Kidney epithelial cell (primary cell): ENCODE measurements around the gene GABRB3. TPM values are rescaled to one million over a fixed set of nuclear protein-coding genes. Genes with fewer than 3 reads are reported as not detected.

Experiments used
- DNase-seq: peaks from one replicate; pipeline ENCODE4 v3.0.0-alpha.2; 2010; ENCODE audit warnings: low read depth
- H3K27me3 ChIP-seq: 2 replicates; pipeline ENCODE4 v1.6.0; 2011; ENCODE audit warnings: low read length; ENCODE audit not compliant: control insufficient read depth, insufficient read depth
- H3K36me3 ChIP-seq: 2 replicates; pipeline ENCODE4 v1.5.1; 2011; ENCODE audit warnings: low read length; ENCODE audit not compliant: control insufficient read depth, insufficient read depth
- H3K4me3 ChIP-seq: 2 replicates; pipeline ENCODE4 v1.5.1; 2011; ENCODE audit warnings: low read depth, mild to moderate bottlenecking, control low read depth, low read length
- CTCF ChIP-seq: IDR thresholded peaks from 2 replicates; pipeline ENCODE4 v1.5.1; 2011; ENCODE audit warnings: mild to moderate bottlenecking, moderate library complexity, low read length, control low read depth, inconsistent platforms; ENCODE audit not compliant: insufficient read depth, poor library complexity, severe bottlenecking
- total RNA-seq: library from RNA; depleted of rRNA; stranded (reverse); fragments of >200 nt; gene quantifications from 2 replicates; pipeline ENCODE4 v1.2.3, GENCODE V29; 2015

The GABRB3 gene
- total RNA-seq, 1 donor from 2014 or later: 0.21 TPM

GRCh38 chr15:26504009-26504408, 268.9 kb downstream of the GABRB3 start:
- H3K36me3 ChIP-seq: no peaks in the 10 kb centered on the region
- H3K4me3 ChIP-seq: no peak overlapping the region
- DNase-seq: no peak
- no peaks in the 10 kb centered on the region for H3K27me3 ChIP-seq
- no peak for TF ChIP-seq CTCF

Other genes with a start within 250 kb of the GABRB3 start
- 0.21 TPM in 1 of 2 replicates, not detected in the other for gene GABRA5, start 94.0 kb upstream of the GABRB3 start, total RNA-seq
- 0.08 TPM in 1 of 2 replicates, not detected in the other for gene GABRG3, start 198.1 kb upstream of the GABRB3 start, total RNA-seq